ENCODE data around the gene TGM2.

TGM2 gene

DNA sequence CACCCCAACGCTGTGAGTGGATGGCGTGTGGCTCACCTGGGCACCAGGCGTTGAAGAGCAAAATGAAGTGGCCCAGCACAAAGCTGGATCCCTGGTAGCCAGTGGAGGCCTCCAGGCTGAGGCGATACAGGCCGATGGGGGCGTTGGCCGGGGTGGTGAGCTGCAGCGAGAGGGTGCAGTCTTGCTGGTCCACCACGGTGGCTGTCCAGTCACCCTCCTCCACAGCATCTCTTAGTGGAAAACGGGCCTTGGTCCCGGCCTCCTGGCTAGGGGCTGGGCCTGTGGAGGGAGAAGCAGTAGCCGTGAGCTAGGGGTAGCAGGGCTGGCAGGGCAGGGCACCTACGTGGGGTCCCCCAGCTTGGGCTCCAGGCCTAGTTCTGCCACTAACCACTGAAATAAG, 9.3 kb downstream of the TGM2 start:
- TF ChIP-seq GATA3 (IDR thresholded peaks at IDR 0.05; ENCODE audit: low read depth, low read length) (no peak), GATA2 (IDR thresholded peaks at IDR 0.05; ENCODE audit: low read depth, low read length) (no peak)

DNA sequence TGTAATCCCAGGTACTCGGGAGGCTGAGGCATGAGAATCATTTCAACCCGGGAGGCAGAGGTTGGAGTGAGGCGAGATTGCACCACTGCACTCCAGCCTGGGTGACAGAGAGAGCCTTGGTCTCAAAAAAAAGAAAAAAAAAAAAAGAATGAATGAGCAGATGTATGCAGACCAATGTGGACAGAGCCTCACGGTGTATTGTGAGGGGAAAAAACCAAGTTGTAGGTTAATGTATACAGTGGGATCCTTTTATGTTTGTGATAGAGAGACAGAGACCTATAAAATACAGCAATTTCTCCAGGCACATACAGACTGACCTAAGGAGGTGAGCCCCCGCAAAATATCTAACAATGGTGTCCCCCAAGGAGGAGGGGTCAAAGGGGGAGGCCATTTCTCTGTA, 11.7 kb downstream of the TGM2 start:
- no peak for TF ChIP-seq GATA2 (IDR thresholded peaks at IDR 0.05; ENCODE audit: low read depth, low read length)

DNA sequence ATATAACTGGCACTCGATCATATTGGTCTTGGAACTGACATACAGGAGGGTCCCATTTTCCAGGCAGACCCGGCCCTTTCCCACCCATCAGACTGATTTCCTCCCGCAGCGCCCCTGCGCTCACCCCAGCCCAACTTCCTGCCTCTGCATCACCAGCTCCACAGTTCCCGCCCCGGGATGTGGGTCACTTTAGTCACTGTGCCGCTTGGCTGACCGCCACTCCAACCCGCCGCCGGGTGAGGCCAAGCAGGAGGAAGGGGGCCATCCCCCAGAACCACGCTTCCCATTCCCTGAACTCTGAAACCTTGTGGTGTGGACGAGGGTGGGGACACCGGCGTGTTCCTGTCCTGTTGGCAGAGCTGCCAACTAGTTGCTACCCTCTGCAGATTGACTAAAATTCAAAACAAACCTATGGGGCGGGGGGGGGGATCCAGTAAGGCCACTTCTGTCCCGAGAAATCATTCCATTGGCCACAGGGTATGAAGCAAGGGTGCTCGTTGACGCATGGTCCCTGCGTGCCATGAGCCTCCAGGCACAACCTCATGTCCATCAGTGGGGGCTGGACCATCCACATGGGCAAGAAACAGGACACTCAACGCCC, 12.3 kb downstream of the TGM2 start:
- TF ChIP-seq GATA3 (IDR thresholded peaks at IDR 0.05; ENCODE audit: low read depth, low read length), result no peak
- no peak for TF ChIP-seq GATA2 (IDR thresholded peaks at IDR 0.05; ENCODE audit: low read depth, low read length)

DNA sequence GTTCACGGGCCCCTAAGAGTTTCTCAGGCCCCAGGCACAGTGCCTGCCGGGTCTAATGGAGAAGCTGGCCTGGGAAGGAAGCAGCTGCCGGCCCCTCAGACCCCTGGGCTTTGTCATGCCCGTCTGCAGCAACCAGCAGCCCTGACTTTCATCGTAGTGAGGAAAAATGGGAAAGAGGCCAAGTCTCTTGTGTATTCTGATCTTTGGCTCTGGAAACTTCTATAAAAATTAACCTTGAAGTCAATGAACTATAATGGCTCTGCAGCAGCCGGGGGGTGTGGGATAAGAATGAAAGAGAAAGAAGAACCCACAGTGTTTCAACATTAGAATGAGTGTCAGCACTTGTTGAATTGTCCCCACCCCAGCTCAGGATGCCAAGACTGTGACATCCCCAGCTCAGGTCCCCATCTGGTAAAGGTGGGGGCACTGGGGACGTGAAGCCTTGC, 12.9 kb downstream of the TGM2 start:
- TF ChIP-seq GATA2 (IDR thresholded peaks at IDR 0.05; ENCODE audit: low read depth, low read length), result no peak
- no peak for TF ChIP-seq GATA3 (IDR thresholded peaks at IDR 0.05; ENCODE audit: low read depth, low read length)

DNA sequence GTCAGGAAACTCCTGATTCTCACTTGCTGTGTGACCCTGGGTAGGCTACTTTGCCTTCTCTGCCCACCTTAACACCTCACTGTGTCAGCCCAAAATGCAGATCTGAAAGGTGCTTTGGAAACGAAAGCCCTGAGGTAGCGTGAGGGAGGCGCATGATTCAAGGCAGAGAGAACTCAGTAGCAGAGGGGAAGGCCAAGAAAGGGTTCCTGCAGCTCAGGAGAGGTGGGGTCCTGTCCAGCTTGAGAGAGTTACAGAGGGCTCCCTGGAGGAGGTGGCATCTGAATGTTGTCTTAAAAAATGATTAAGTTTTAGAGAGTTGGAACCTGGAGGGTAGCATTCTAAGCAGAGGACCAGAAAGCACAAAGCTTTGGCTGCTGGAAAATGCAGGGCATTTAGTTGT, 13.6 kb downstream of the TGM2 start:
- TF ChIP-seq GATA2 (IDR thresholded peaks at IDR 0.05; ENCODE audit: low read depth, low read length) (no peak), GATA3 (IDR thresholded peaks at IDR 0.05; ENCODE audit: low read depth, low read length) (no peak)

DNA sequence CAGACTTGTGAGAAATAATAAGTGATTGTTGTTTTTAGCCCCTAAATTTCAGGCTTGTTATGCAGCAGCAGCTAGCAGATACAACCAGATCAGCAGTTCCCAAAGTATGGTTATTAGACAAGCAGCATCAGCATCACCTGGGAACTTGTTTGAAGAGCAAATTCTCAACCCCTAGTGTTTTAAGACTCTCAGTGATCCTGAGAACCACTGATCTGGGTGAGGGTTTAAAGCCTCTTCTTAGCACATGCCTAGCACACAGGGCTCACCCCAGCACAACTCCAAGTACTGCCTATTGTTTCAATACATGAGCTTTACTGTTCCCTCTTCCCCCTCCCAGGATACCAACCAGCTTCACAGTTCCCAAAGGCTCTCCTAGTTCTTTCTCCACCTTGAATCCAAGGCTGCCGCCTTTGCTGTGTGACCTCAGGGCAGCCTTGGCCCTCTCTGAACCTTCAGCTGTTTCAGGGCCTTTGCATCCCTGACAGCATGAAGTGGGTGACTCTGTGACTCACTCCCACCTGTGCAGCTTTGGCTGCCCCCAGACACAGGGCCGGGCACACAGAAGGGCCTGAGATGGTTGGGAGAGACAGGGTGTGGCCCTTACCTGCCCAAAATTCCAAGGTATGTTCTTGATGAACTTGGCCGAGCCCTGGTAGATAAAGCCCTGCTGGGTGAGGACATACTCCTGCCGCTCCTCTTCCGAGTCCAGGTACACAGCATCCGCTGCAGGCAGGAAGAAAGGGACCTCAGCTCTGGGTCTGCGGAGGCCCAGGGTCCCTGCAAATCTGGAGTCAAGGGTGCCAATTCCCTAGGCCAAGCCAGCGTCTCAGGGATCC, 14.5 kb downstream of the TGM2 start:
- TF ChIP-seq GATA3 (IDR thresholded peaks at IDR 0.05; ENCODE audit: low read depth, low read length) (no peak), GATA2 (IDR thresholded peaks at IDR 0.05; ENCODE audit: low read depth, low read length) (no peak)

DNA sequence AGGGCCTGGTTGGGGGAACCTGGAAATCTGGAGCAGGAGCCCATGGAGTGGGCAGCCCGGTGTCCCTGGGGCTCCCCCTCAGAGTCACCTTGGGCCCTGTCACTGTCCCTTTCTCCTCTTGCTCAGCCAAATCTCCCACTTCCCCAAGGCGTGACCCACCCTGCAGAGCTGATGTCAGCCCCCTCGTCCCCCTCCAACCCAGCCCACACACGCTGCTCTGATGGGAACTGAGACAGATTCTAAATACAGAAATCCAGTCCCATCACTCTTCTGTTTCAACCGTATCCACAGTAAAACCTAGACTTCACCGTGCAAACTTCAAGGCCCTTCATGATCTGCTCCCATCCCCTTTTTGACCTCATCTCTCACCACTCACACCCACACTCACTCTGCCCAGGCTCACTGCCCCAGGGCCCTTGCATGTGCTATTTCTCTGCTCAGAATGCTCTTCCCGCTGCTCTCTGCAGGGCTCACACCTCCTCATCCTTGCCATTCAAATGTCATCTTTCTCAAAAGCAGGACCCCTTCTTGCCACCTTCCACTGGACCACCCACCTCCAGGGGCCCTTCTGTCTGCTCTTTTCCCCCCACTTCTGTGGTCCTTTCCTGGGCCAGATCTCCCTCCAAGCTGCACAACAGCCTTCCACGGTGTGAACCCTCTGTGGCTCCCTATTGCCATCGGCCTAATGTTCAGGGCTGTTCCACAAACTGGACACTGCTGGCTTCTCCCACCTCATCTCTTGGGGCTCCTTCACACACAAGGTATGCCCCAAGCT, 16.6 kb downstream of the TGM2 start:
- TF ChIP-seq GATA2 (IDR thresholded peaks at IDR 0.05; ENCODE audit: low read depth, low read length) (no peak), GATA3 (IDR thresholded peaks at IDR 0.05; ENCODE audit: low read depth, low read length) (no peak)

DNA sequence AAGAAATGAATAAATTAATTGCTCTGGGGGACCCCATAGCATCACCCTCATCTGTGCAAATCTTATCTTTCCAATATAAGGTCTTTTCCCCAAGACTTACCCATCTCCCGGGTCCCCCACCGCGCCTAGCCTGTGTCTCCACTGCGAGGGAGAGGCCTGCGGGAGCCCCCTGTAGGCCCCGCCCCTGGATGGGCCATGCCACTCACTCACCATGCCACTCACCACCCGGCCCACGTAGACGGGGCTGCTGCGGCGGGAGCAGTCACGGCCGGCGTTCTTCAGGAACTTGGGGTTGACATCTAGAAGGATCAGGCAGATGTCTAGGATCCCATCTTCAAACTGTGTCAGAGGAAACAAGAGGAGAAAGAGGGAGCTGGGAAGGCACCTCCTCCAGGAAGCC, 17.3 kb downstream of the TGM2 start:
- no peak for TF ChIP-seq GATA3 (IDR thresholded peaks at IDR 0.05; ENCODE audit: low read depth, low read length)
- no peak for TF ChIP-seq GATA2 (IDR thresholded peaks at IDR 0.05; ENCODE audit: low read depth, low read length)

DNA sequence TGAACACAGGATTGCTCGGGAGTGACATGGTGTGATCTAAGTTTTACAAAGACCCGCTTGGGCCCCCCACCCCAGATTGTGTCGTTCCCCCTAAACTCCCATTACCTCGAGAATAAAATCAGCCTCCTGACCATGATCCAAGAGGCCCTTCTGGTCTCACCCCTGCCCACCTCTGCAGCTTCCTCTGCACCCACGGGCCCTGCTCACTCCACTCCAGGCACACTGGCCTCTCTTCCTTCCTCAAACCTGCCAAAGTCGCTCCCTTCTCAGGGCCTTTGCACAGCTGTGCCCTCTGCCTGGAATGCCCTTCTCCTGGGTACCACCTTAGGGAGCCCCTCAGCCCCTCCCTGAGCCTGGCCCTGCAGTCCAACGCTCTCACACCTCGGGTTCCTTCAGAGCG, 17.9 kb downstream of the TGM2 start:
- TF ChIP-seq GATA3 (IDR thresholded peaks at IDR 0.05; ENCODE audit: low read depth, low read length) (no peak), GATA2 (IDR thresholded peaks at IDR 0.05; ENCODE audit: low read depth, low read length) (no peak)

DNA sequence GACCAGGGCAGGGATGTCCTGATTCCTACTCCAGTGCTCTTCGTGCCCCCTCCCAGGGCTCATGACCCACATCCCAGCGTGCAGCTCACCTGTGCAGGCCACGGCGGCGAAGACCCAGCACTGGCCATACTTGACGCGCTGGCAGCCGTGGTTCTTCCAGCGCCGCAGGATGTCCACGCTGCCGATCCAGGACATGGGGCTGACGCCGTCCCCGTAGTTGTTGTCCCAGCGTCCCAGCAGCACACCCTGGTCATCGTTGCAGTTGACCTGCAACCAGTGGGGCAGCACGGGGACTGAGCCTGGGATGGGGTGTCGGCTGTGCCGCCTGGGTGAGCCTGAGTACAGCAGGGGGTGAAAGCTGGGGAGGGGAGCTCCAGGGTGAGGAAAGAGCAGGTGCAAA, 18.4 kb downstream of the TGM2 start:
- TF ChIP-seq GATA2 (IDR thresholded peaks at IDR 0.05; ENCODE audit: low read depth, low read length), result no peak
- no peak for TF ChIP-seq GATA3 (IDR thresholded peaks at IDR 0.05; ENCODE audit: low read depth, low read length)

DNA sequence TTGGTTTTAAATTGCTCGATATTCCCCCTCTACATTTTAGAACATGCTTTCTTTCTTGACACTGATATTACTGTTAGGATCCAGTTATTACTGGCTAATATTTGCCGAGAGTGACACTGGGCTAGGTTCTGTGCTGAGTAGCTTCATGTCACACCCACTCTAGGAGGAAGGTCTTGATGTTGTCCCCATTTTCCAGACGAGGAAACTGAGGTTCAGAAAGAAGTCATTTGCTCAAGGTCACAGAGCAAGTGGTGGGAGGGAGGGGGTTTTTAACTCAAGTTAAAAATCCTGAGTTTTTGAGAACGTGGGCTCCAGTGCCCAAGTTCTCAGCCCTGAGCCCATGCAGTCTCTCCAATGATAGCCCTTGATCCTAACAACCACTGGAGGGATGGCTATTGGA, 18.9 kb downstream of the TGM2 start:
- TF ChIP-seq GATA3 (IDR thresholded peaks at IDR 0.05; ENCODE audit: low read depth, low read length) (no peak), GATA2 (IDR thresholded peaks at IDR 0.05; ENCODE audit: low read depth, low read length) (no peak)

DNA sequence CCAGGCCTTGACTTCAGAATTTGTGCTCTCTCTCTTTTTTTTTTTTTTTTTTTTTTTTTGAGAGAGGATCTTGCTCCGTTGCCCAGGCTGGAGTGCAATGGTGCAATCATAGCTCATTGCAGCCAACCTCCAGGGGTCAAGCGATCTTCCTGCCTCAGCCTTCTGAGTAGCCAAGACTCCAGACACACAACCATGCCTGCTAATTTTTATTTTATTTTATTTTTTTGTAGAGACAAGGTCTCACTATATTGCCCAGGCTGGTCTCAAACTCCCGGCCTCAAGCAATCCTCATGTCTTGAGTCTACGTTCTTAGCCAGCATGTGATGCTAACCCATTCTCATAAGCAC, 19.4 kb downstream of the TGM2 start:
- TF ChIP-seq GATA3 (IDR thresholded peaks at IDR 0.05; ENCODE audit: low read depth, low read length), result no peak
- TF ChIP-seq GATA2 (IDR thresholded peaks at IDR 0.05; ENCODE audit: low read depth, low read length), result no peak

DNA sequence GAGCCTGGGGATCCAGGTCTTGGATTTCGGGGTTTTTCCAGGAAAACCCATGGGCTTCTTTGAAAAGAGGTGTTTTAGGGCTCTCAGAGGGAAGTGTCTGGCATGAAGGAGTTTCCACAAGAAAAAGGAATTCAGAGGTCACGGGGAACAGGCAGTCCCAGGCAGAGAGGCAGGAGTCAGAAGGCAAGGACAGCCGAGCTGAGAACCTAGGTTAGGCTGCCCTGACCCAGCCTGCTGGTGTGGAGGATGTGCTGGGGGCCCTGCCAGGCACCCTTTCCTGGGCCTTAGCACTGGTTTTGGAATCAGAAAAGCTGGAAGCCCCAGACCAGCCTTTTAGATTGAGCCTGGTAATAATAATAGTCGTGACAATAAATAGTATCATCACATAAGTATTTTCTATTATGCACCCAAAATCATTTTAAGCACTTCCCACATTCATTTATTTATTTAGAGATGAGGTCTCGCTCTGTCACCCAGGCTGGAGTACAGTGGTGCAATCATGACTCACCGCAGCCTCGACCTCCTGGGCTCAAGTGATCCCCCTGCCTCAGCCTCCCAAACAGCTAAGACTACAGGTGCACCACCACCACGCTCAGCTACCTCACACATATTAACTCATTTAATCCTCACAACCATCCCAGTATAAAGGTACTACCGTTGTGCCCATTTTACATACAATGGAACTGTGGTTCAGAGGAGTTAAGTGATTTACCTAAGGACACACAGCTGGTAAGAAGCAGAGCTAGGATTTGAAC, 19.9 kb downstream of the TGM2 start:
- TF ChIP-seq GATA2 (IDR thresholded peaks at IDR 0.05; ENCODE audit: low read depth, low read length) (no peak), GATA3 (IDR thresholded peaks at IDR 0.05; ENCODE audit: low read depth, low read length) (no peak)

DNA sequence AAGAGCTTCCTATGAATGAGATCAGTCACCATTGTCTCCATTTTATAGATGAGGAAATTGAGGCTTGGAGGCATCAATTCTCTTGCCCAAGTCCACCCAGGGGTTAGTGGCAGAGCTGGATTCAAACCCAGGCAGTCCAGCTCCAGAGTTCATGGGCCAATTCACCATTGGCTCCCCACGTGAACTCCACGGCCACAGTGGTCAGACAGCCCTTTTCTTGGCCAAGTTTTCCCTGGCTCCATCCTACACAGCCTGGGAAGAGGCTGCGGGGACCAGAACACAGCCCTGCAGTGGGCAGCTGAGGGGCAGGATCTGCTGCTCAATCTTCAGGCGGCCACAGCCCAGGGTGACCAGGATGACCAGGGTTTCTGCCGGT, 20.5 kb downstream of the TGM2 start:
- TF ChIP-seq GATA3 (IDR thresholded peaks at IDR 0.05; ENCODE audit: low read depth, low read length) (no peak), GATA2 (IDR thresholded peaks at IDR 0.05; ENCODE audit: low read depth, low read length) (no peak)
